GM19452 (cell line): ENCODE data around the gene RNF19B.
"Not testable (repeated sequence)": the region's sequence is repeated elsewhere in the genome, so short reads cannot be mapped to it uniquely, and the experiment has no call there.

Experiments used
- ATAC-seq: cut with Tn5 transposase; IDR thresholded peaks from one replicate; pipeline ENCODE4 v1.9.1; 2021; ENCODE audit not compliant: unreplicated experiment

RNF19B gene

DNA sequence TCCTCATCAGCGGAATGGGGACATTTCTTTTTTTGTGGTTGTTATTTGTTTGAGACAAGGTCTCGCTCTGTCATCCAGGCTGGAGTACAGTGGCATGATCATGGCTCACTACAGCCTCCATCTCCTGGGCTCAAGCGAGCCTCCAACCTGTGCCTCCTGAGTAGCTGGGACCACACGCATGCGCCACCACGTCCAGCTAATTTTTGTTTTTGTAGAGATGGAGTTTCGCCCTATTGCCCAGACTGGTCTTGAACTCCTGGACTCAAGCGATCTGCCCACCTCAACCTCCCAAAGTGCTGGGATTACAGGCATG, 28.7 kb upstream of the RNF19B start:
- ATAC-seq = not testable (repeated sequence)

GRCh38 chr1:32992489-32993323, 28.1 kb upstream of the RNF19B start:
- ATAC-seq = peak; percentile 83

- peak; percentile 38 for ATAC-seq
These were observed 27.3 kb upstream of the RNF19B start for GRCh38 chr1:32991819-32992488.

- ATAC-seq = no peak
These were observed 26.8 kb upstream of the RNF19B start for GRCh38 chr1:32991386-32991785.

GRCh38 chr1:32990887-32991286, 26.3 kb upstream of the RNF19B start:
- ATAC-seq = no peak

GRCh38 chr1:32989160-32990050, 24.8 kb upstream of the RNF19B start:
- ATAC-seq = no peak

- ATAC-seq = no peak
These were observed 24.1 kb upstream of the RNF19B start for GRCh38 chr1:32988665-32989064.

DNA sequence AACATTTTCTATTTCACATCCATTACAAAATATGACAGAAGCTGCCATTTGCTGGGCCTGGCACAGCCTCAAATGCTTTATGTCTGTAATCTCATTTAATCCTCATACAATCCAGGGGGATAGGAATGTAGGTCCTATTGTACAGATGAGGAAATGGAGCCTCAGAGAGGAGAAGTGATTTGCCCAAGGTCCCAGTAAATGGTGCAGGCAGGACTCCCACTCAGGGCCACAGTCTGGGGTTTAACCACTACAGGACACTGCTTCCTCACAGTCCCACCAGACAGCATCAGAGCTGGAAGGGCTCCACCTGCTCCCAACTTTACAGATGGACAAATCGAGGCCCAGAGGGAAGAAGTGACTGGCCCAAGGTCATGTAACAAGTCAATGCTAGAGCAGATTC, 20.6 kb upstream of the RNF19B start:
- ATAC-seq = no peak

DNA sequence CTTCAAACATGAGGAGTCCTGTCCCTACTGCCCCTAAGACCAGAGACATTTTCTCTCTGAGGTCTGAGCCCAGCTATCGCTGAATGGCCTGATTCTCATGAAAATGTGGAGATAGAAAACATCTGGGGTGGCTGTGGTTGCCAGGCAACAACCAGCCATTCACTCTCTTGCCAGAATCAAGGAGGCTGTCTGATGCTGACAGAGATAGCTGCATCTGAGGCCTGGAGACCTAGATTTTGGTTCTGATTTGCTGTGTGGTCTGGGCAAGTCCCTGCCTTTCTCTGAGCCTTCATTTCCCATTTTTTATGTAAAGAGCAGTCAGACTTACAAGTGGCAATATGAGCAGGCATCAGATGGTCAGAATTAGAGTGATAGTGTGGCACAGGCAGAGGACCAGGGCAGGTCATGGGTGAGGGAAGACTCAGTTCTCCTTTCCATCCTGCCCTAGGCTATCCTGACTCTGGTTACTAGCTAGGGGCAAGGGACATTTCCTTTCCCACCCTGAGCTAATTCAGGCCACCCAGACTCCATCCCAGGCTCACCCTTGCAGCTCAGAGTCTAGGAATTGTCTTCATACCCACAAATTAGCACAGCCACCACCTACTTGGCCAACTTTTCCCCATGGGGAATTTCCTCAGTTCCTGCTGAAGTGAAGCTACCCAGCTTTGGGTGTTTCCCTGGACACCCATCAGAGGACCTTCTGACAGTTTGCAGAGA, 20.0 kb upstream of the RNF19B start:
- ATAC-seq = no peak

DNA sequence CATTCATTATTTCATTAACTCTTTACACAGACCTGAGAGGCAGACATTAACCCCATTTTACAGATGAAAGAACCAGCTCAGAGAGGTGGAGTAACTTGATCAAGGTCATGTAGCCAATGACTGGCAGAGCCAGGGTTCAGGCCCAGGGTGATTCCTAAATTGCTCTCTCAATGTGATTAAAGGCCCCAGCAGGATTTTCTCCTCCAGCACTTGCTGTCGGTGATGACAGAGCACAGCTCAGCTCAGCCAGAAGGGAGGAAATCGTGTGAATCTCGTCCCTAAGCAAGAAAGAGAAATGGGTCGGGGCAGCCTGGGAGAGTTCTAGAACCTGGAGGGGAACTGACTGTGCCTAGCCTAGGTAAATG, 19.5 kb upstream of the RNF19B start:
- ATAC-seq = no peak

DNA sequence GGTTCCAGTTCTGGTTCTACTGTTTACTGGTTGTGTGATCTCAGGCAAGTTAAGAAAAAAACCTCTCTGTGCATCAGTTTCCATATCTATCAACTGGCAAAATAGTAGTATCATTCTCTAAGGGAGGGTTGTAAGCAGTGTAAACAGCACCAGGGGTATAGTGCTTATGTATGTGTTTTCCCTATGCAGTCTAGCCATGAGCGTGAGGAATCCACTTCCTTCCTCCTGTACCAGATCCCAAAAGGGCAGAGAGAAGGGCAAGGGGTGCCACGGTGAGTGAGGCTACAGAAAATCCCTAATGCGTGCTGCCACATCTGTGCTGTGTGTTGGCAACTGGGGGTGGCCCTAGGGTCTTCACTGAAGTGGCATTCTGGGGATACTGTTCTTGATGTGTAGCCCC, 18.4 kb upstream of the RNF19B start:
- ATAC-seq = no peak

- ATAC-seq = peak; percentile 93
These were observed 16.6 kb upstream of the RNF19B start for GRCh38 chr1:32981003-32981901.

- ATAC-seq = no peak
These were observed 15.5 kb upstream of the RNF19B start for GRCh38 chr1:32980080-32980479.

GRCh38 chr1:32978854-32979253, 14.2 kb upstream of the RNF19B start:
- no peak for ATAC-seq

DNA sequence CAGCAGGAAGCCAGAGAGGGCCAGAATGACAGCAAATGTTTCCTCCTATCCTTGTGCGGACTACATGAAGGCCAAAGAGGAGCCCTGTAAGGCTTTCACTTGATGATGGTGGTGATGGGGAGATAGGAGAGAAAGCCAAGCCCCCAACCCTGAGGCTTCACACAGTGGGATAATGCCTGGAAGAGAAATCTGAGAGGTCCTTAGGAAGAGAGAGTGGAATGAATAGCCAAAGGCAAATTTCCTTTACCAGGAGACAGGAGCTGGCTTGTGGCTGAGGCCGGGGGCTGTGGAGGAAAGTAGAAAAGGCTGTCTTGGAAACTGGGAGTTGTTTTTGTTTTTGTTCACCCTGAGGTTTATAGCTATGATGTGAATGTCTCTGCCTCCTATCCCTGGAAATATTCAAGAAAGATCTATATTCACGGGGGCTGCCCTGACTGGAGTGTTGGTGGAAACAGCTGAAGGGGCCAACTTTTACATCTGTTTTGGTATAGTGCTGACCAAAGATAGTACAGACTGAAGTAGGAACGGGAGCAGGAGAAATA, 13.0 kb upstream of the RNF19B start:
- no peak for ATAC-seq

GRCh38 chr1:32975055-32975454, 10.4 kb upstream of the RNF19B start:
- not testable (repeated sequence) for ATAC-seq

GRCh38 chr1:32973458-32973857, 8.8 kb upstream of the RNF19B start:
- not testable (repeated sequence) for ATAC-seq

- ATAC-seq = no peak
These were observed 8.3 kb upstream of the RNF19B start for GRCh38 chr1:32972814-32973428.

DNA sequence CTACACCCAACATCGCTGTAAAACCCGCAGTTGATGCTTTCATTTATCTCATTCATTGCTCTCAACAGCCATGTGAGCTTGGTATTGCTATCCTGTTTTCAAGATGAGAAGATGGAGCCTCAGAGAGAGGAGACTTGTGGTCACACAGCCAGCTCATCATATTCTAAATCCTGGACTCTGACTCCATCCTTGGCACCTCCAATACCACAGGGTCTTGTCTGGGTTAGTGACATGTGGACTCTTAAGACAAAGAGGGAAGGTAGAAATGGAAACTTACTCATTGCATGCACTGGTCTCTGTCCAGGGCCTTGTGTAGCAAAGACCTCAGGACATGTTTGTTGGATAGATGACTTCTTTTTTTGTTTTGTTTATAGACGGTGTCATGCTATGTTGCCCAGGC, 7.0 kb upstream of the RNF19B start:
- no peak for ATAC-seq
